Heart right ventricle (tissue), 16 donors: ENCODE data around the gene BRAF. TPM values are rescaled to one million over a fixed set of nuclear protein-coding genes. Genes with fewer than 3 reads are reported as not detected.
"Not testable (repeated sequence)": the region's sequence is repeated elsewhere in the genome, so short reads cannot be mapped to it uniquely, and the experiment has no call there.

Source experiments
- ATAC-seq, 8 donors: fragments of 200-7000 bp; cut with Tn5 transposase; one replicate each; pipeline ENCODE4 v1.9.1; 2020; ENCODE audit warnings: mild to moderate bottlenecking in 8 of 8, moderate library complexity in 8 of 8, moderate number of reproducible peaks in 1 of 8
- DNase-seq, 2 donors: peaks; one replicate each; pipeline ENCODE4 v3.0.0-alpha.2; 2020
- H3K27ac ChIP-seq, 10 donors: fragments of 200-600 bp; sonication (generic) in 2 of 10; one replicate each; pipeline versions ENCODE4 v1.5.0 to v1.8.0; 2020 to 2022; ENCODE audit warnings: mild to moderate bottlenecking in 3 of 10
- H3K27me3 ChIP-seq, 7 donors: fragments of 200-600 bp; one replicate each; pipeline ENCODE4 v1.8.0; 2021 to 2022; ENCODE audit warnings: mild to moderate bottlenecking in 2 of 7
- H3K36me3 ChIP-seq, 9 donors: fragments of 200-600 bp; sonication (generic) in 1 of 9; one replicate each; pipeline versions ENCODE4 v1.5.0 to v1.8.0; 2020 to 2022; ENCODE audit warnings: mild to moderate bottlenecking in 2 of 9
- H3K4me1 ChIP-seq, 9 donors: fragments of 200-600 bp; sonication (generic) in 1 of 9; one replicate each; pipeline versions ENCODE4 v1.5.0 to v1.8.0; 2020 to 2022; ENCODE audit warnings: mild to moderate bottlenecking in 4 of 9
- H3K4me3 ChIP-seq, 10 donors: fragments of 200-600 bp; sonication (generic) in 2 of 10; one replicate each; pipeline versions ENCODE4 v1.5.0 to v1.8.0; 2020 to 2022; ENCODE audit warnings: mild to moderate bottlenecking in 7 of 10, moderate library complexity in 2 of 10
- H3K9me3 ChIP-seq, 11 donors: fragments of 200-600 bp in 10 of 11; sonication (generic) in 2 of 11; one replicate each; pipeline versions ENCODE4 v1.5.0 to v1.8.0; 2013 to 2022; ENCODE audit warnings: mild to moderate bottlenecking in 2 of 11, control low read depth in 1 of 11, moderate library complexity in 1 of 11
- WGBS, 2 donors: extraction: QIAGEN DNeasy Blood & Tissue Kit; methylation state at CpG; one replicate each; pipeline ENCODE4 v1.1.7; 2013; ENCODE audit warnings: inconsistent platforms in 1 of 2; 5-methylcytosine and 5-hydroxymethylcytosine counted together
- intact Hi-C, 10 donors: fragments of 100-400 bp; cut with DNase I; formaldehyde crosslinking; loops; one replicate each; pipeline versions ENCODE4 v1.11.1 to v1.14.2; 2022
- polyA plus RNA-seq, 2 donors: library from polyadenylated mRNA; stranded (reverse); fragments of 200-250 nt; gene quantifications; one replicate each; pipeline ENCODE4 v1.2.3, GENCODE V29; 2013
- total RNA-seq, 10 donors: library from RNA; stranded (reverse); fragmentation: NEBNext Ultra II Directional in 3 of 10; extraction: Animal tissue kit (Norgen Biotek cat#: 25700) in 3 of 10; gene quantifications; one replicate each; pipeline versions ENCODE4 v1.2.1 to v1.2.4, GENCODE V29; 2021 to 2023
- TF ChIP-seq, protein P1 (sequence below), 9 donors: fragments of 200-600 bp; sonication (generic) in 2 of 9; IDR thresholded peaks; one replicate each; pipeline versions ENCODE4 v1.5.0 to v1.8.0; 2021 to 2022; ENCODE audit warnings: antibody characterized with exemption in 9 of 9, mild to moderate bottlenecking in 5 of 9, moderate library complexity in 1 of 9
- donor health status: Arrhythmogenic right ventricular cardiomyopathy.
- donor health status: ischemic (EF 13 %, LVEDD 7.1; RV severe dilation, severe dysfunction).
- donor health status: healthy with polysubstance abuse.
- donor health status: DM: no; HTN: yes; CAD: no.
- donor health status: DM: no; HTN: no; CAD: no.
- donor health status: ischemic (EF 25% LVEDD 6.9; RV normal size, moderate dysfunction).
- donor health status: ischemic (EF 25% LVEDD 5.7; RV mildly dilated, moderate dysfunction).
- donor health status: healthy.
- donor health status: DM: yes; HTN: yes; CAD: no.
- donor health status: Ischemic cardiomyopathy.
- donor health status: ischemic (EF 35%, LVEDD 5.7; RV mildly dilated, moderate dysfunction).
- donor health status: nonischemic (EF 11% LVEDD 7.7; RV severe dilation, severe dysfunction).
- donor health status: DM: yes; HTN: yes; CAD: no.
- donor health status: PGD.
- donor health status: ischemic (EF 29% LVEDD 5.4; RV normal size, mild dysfunction).
- donor health status: nonischemic (EF 23%, LVEDD 6.1; RV moderate dilation, normal function).

The BRAF gene
- total and polyA plus RNA-seq, 12 donors: 3.8 to 36.8 (median 23.2) TPM

- Histone ChIP-seq H3K36me3 (no peaks in the 10 kb centered on the region), H3K27me3 (no peaks in the 10 kb centered on the region), H3K4me1 (peaks cover 0 to 31% (median 28%) of the 10 kb centered on the region in 9 donors), H3K9me3 (no peaks in the 10 kb centered on the region), H3K4me3 (no peak overlapping the region), H3K27ac (no peak overlapping the region)
- 70 to 75% methylated on average over 4 of the region's 4 CpGs for WGBS, 2 donors
- ATAC-seq: no peak
- intact Hi-C loops: loop anchor here in 4 of 10 donors (10.0 kb wide), 1 partner anchor 344 kb away; the partner anchor contains the start of gene MRPS33 (in 4 of the 4)
- DNase-seq: no peak
- TF ChIP-seq, protein P1, sequence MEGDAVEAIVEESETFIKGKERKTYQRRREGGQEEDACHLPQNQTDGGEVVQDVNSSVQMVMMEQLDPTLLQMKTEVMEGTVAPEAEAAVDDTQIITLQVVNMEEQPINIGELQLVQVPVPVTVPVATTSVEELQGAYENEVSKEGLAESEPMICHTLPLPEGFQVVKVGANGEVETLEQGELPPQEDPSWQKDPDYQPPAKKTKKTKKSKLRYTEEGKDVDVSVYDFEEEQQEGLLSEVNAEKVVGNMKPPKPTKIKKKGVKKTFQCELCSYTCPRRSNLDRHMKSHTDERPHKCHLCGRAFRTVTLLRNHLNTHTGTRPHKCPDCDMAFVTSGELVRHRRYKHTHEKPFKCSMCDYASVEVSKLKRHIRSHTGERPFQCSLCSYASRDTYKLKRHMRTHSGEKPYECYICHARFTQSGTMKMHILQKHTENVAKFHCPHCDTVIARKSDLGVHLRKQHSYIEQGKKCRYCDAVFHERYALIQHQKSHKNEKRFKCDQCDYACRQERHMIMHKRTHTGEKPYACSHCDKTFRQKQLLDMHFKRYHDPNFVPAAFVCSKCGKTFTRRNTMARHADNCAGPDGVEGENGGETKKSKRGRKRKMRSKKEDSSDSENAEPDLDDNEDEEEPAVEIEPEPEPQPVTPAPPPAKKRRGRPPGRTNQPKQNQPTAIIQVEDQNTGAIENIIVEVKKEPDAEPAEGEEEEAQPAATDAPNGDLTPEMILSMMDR (IDR thresholded peaks at IDR 0.05): no peak
Observed at GRCh38 chr7:140670343-140670935, 254.3 kb downstream of the BRAF start.

- intact Hi-C loops: loop anchor here in 4 of 10 donors (10.0 kb wide), 1 partner anchor 345 kb away; the partner anchor contains the start of gene MRPS33 (in 4 of the 4)
- H3K27ac ChIP-seq, DNase-seq, H3K9me3 ChIP-seq, H3K36me3 ChIP-seq, H3K27me3 ChIP-seq, ATAC-seq, H3K4me3 ChIP-seq: not testable (repeated sequence)
- WGBS, 2 donors: 93 to 94% methylated on average over 10 of the region's 10 CpGs
- peaks cover 0 to 25% (median 22%) of the 10 kb centered on the region in 9 donors for H3K4me1 ChIP-seq
Observed at GRCh38 chr7:140669862-140670261, 254.9 kb downstream of the BRAF start.

- TF ChIP-seq, protein P1 (IDR thresholded peaks at IDR 0.05): no peak
- no peak for ATAC-seq
- WGBS, 2 donors: 92 to 96% methylated on average over 3 of the region's 3 CpGs
Observed at GRCh38 chr7:140669352-140669751, 255.4 kb downstream of the BRAF start.

More at GRCh38 chr7:140669352-140669751, 255.4 kb downstream of the BRAF start:
- Histone ChIP-seq H3K27ac (no peak overlapping the region), H3K4me1 (peaks cover 0 to 20% (median 17%) of the 10 kb centered on the region in 9 donors), H3K27me3 (no peaks in the 10 kb centered on the region), H3K4me3 (no peak overlapping the region), H3K9me3 (no peaks in the 10 kb centered on the region), H3K36me3 (no peaks in the 10 kb centered on the region)
- intact Hi-C loops: no loop called here
- DNase-seq: no peak

Other genes starting within 250 kb of the BRAF start
- gene NDUFB2, start 228.2 kb downstream of the BRAF start, total RNA-seq: 100 to 1,000 TPM; 526 to 798 (median 653) TPM
- gene NDUFB2, start 228.2 kb downstream of the BRAF start, polyA plus RNA-seq: 100 to 1,000 TPM; 211 to 876 TPM
- 100 to 1,000 TPM in 9 of 10 donors, 10 to 100 TPM in 1; 95.8 to 151 (median 138) TPM for gene MRPS33, start 90.0 kb upstream of the BRAF start, total RNA-seq
- 10 to 100 TPM; 71.7 to 96.2 TPM for gene MRPS33, start 90.0 kb upstream of the BRAF start, polyA plus RNA-seq
- gene TMEM178B, start 149.1 kb upstream of the BRAF start, total RNA-seq: 10 to 100 TPM; 12.5 to 54.6 (median 29.5) TPM
- 1 to 10 TPM; 1.2 to 5.5 TPM for gene TMEM178B, start 149.1 kb upstream of the BRAF start, polyA plus RNA-seq